ENCODE data around the gene GNAI1.

The GNAI1 gene

GRCh38 chr7:80249184-80249583 lies 114.6 kb downstream of the GNAI1 start:
- no peak for DNase-seq (ENCODE audit: low spot score)

- DNase-seq (ENCODE audit: low spot score) = no peak
Measured at GRCh38 chr7:80249619-80250295, 115.1 kb downstream of the GNAI1 start.

- DNase-seq (ENCODE audit: low spot score) = no peak
Measured at GRCh38 chr7:80253237-80253636, 118.6 kb downstream of the GNAI1 start.

DNA sequence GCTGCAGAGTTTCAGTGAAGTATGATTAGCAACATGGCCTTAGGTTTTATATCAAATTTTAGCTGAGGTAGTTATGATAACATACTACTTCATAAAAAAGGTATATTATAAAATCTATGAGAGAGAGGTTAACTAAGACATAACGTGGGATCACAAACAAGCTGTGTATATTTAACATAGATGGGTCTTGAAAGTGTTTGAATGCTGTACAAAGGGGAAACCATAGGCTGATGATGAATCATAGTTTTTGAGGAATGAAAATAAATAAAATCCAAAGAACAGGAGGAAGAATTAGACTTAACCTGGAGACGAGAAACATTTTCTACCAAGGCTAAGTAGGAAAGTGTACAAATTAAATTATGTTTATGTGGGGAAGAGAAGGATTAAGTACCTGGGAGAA lies 119.0 kb downstream of the GNAI1 start:
- no peak for DNase-seq (ENCODE audit: low spot score)

DNA sequence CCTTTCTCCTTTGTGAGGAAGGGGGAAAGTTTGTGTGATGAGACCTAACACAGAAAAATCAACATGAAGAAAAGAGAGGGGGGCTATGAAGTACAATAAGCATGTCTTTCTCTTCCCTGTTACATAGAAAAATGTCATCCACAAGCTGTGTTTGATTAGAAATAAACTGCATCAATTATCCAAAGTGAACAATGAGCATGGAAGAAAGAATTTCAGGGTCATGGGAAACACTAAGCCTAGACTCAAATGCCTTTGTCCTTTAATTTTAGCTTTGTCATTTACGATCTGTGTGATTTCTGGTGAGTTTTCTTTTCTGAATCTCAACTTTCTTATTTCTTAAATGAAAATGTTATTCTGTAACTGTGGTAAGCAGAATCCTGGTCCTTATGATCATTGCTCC lies 121.0 kb downstream of the GNAI1 start:
- no peak for DNase-seq (ENCODE audit: low spot score)

DNA sequence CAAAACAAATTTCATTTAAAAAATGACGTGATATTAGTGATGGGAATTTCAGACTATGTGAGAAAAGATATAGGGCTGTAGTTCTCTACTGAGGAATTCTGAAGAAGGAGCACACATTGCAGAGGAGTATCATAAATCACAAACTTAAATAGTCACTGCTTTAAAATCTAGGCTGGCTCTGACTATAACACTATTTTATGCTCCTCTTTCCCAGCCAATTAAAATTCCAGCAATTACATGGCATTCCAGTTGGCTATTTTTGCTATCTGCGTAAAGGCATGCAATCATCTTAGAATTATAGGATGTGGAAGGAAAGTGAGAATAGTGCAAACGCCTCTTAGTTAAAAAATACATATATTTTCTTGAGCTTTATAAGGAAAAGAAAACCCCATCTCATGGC lies 123.1 kb downstream of the GNAI1 start:
- no peak for DNase-seq (ENCODE audit: low spot score)

DNA sequence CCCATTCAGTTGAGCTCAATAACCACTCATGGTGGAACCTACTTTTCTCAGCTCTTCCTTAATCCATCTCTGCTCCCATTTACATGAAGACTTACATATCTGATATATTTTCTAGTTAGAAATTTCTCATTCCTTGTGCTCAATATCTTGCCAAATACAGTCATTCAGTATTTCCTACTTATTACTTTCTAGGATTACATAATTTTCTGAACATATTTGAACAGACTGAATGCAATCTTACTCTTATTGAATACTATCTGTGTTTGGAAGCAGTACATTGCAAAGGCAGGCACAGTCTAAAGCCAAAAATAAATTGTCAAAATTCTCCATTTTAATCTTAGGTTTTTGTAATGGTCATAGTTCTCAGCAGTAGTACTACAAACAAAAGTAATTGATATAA lies 126.0 kb downstream of the GNAI1 start:
- DNase-seq (ENCODE audit: low spot score) = no peak

DNA sequence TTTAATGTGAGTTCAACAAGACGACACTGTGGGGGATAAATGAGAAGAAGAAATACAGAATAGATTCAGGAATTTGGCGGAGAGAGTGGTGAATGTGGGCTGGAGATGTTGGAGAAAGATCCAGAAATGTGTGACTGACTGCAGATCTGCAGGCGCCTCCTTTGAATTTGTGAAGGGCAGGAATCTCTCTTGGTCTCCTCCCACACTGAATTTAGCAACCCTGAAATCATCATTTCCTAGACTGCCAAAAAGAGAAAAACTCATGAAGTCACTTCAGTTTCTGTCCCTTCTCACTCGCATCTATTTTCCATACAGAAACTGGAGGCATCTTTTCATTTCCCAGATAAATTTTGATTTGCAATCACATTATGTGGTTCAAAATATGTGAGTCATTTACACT lies 128.7 kb downstream of the GNAI1 start:
- DNase-seq (ENCODE audit: low spot score) = no peak

GRCh38 chr7:80263821-80264220 lies 129.2 kb downstream of the GNAI1 start:
- DNase-seq (ENCODE audit: low spot score) = no peak

DNA sequence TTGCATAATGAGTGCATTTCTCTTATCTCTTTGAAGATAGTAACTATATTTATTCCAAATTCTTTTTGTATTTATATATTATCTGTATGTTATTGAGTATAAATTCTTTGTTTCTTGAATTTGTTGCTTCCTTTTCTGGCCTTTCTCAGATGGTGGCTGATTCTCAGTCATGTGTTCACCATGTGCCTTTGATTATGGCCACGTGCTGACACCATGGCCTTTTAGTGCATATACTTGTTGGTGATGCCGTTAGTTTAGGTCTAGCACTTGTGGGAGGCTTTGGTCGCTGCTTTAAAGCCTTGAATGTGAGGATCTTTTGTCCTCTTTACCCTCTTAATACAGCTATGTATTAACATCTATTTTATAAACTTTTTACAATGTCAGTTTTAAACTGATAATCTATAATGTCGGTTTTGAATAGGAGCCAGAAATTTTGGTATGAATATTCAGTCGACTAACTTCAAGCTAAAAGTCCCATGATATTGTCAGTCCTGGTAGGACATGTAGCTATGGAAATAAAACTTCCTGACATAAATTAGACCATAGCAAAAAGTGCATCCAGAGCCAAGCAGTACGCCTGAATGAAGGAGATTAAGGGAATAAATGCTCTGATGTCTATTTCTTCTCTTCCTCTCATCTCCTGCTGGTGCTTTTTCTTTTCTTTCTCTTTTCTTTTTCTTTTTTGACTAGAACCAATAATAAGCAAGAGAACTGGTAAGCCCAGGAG lies 130.3 kb downstream of the GNAI1 start:
- DNase-seq (ENCODE audit: low spot score) = no peak

- DNase-seq (ENCODE audit: low spot score) = no peak
Measured at GRCh38 chr7:80272560-80273239, 138.1 kb downstream of the GNAI1 start.

GRCh38 chr7:80273327-80273726 lies 138.7 kb downstream of the GNAI1 start:
- DNase-seq (ENCODE audit: low spot score) = no peak

GRCh38 chr7:80275192-80275605 lies 140.6 kb downstream of the GNAI1 start:
- no peak for DNase-seq (ENCODE audit: low spot score)

Small RNA genes within 50 kb of the gene (small RNA-seq; reads per million reads assigned to genes)
- gene RN7SL869P = 0 reads per million in 2 experiments
